GM12874 (cell line): Measurements from ENCODE around the gene NAMPT.

Source experiments
- CTCF ChIP-seq: IDR thresholded peaks from 2 replicates; pipeline ENCODE4 v1.5.1; 2011; ENCODE audit warnings: low read depth, mild to moderate bottlenecking, control low read depth, low read length, moderate library complexity; ENCODE audit not compliant: insufficient read depth

Gene NAMPT

GRCh38 chr7:106284714-106285050, at the start of gene NAMPT:
Gene NAMPT (minus strand): TSS chr7:106284983. CDS start chr7:106284884, 99 bp downstream.
- no peak for TF ChIP-seq CTCF

GRCh38 chr7:106332201-106332600, 47.4 kb upstream of the NAMPT start:
- no peak for TF ChIP-seq CTCF

GRCh38 chr7:106331441-106332175, 46.8 kb upstream of the NAMPT start:
- TF ChIP-seq CTCF: no peak

GRCh38 chr7:106329971-106330733, 45.4 kb upstream of the NAMPT start:
- no peak for TF ChIP-seq CTCF

GRCh38 chr7:106329408-106329807, 44.6 kb upstream of the NAMPT start:
- TF ChIP-seq CTCF: no peak

- TF ChIP-seq CTCF: no peak
Measured at GRCh38 chr7:106327538-106328481, 43.0 kb upstream of the NAMPT start.
